ENCODE data around the gene DHX35. TPM values are rescaled to one million over a fixed set of nuclear protein-coding genes. Genes with fewer than 3 reads are reported as not detected.

The DHX35 gene
- total RNA-seq, 6 experiments from 2014 or later, result 3.2 to 7.5 (median 4.8) TPM

DNA sequence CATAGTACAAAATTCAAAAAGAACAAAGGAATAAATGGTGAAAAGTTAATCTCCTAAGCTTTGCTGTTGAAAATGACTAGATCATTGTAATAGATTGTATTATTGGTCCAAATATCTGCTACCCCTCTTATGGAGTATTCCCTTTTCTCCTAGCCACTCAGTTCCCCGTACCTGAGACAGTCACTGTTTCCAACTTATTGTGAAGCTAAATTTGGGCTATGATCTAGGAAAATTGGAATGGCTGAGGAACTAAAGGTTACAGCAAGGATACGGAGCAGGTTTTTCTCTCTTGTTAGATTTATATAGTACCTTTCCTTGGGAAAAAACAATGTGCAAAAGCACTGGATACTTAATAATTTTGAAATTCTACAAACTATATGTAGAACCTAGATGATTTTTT lies 17.3 kb downstream of the DHX35 start:
- H3K9me3 ChIP-seq, result no peaks in the 10 kb centered on the region

DNA sequence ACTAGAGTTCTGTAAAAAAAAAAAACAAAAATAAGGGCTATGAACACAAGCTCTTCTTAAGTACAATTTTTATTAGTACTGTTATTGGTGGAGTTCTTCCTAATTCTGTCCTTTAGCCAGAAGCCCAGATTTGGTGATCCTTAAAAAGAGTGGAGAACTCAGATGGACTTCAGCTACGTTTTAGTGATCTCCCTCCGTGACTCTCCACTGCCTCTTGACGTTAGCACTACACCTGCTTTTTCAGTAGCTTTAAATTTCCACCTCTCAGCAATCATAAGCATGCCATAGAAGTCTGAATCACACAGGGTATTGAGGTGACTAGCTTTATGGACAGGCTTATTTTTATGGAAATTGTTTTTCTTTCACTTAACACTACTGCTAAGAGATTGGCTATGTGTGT lies 17.7 kb downstream of the DHX35 start:
- DNase-seq (no peak), ATAC-seq (no peak)
- 81% methylated on average over 3 of the region's 3 CpGs for WGBS (ENCODE audit: insufficient coverage, low coverage, low lambda C conversion rate, missing lambda C conversion rate)
- Histone ChIP-seq H3K4me1 (peaks cover 0 to 6% (median under 1%) of the 10 kb centered on the region in 4 donors), H3K27ac (no peak overlapping the region), H3K4me3 (no peak overlapping the region), H3K36me3 (peaks cover 0 to 5% (median 2%) of the 10 kb centered on the region in 4 donors), H3K27me3 (no peaks in the 10 kb centered on the region), H3K9me3 (no peaks in the 10 kb centered on the region)
- intact Hi-C loops (cut with DNase I), result no loop called here
- no peak for TF ChIP-seq POLR2A (IDR thresholded peaks at IDR 0.05)
- TF ChIP-seq, protein P1, sequence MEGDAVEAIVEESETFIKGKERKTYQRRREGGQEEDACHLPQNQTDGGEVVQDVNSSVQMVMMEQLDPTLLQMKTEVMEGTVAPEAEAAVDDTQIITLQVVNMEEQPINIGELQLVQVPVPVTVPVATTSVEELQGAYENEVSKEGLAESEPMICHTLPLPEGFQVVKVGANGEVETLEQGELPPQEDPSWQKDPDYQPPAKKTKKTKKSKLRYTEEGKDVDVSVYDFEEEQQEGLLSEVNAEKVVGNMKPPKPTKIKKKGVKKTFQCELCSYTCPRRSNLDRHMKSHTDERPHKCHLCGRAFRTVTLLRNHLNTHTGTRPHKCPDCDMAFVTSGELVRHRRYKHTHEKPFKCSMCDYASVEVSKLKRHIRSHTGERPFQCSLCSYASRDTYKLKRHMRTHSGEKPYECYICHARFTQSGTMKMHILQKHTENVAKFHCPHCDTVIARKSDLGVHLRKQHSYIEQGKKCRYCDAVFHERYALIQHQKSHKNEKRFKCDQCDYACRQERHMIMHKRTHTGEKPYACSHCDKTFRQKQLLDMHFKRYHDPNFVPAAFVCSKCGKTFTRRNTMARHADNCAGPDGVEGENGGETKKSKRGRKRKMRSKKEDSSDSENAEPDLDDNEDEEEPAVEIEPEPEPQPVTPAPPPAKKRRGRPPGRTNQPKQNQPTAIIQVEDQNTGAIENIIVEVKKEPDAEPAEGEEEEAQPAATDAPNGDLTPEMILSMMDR (IDR thresholded peaks at IDR 0.05), result no peak

More for the DNA sequence above, 17.3 kb downstream of the DHX35 start:
- Histone ChIP-seq H3K27me3 (no peaks in the 10 kb centered on the region), H3K4me3 (no peak overlapping the region), H3K36me3 (peaks cover 0 to 5% (median 2%) of the 10 kb centered on the region in 4 donors), H3K4me1 (peaks cover 0 to 2% (median 0%) of the 10 kb centered on the region in 4 donors), H3K27ac (no peak overlapping the region)
- TF ChIP-seq, protein P1 (IDR thresholded peaks at IDR 0.05), result no peak
- TF ChIP-seq POLR2A (IDR thresholded peaks at IDR 0.05), result no peak
- no peak for DNase-seq
- ATAC-seq, result no peak
- intact Hi-C loops (cut with DNase I), result no loop called here
- 73% methylated on average over 2 of the region's 2 CpGs for WGBS (ENCODE audit: insufficient coverage, low coverage, low lambda C conversion rate, missing lambda C conversion rate)

DNA sequence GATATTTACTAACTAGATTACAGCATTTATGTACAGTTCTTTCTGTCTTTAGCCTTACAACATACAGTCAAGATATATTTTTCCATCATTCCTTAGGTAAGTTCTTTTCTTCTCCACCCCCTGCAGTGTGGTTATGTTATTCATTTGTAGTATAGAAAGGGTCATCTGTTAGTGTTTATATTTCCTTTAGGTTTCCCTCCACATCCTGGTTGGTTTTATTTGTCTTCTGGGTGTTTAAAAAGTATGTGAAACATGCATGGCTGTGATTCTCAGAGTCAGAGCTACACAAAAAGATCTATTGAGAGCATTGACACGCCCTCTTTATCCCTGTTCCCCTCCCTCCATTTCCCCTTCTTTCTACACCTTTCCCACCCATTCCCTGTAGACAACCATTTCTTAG lies 20.1 kb downstream of the DHX35 start:
- no peak overlapping the region for H3K27ac ChIP-seq

GRCh38 chr20:38985060-38985459 lies 22.9 kb downstream of the DHX35 start:
- Histone ChIP-seq H3K4me1 (peaks cover 0 to 21% (median 8%) of the 10 kb centered on the region in 4 donors), H3K27ac (peak overlapping the region in 1 of 3 donors; percentile 68), H3K36me3 (peaks cover 0 to 6% (median 3%) of the 10 kb centered on the region in 4 donors), H3K9me3 (no peaks in the 10 kb centered on the region), H3K27me3 (no peaks in the 10 kb centered on the region), H3K4me3 (no peak overlapping the region)
- intact Hi-C loops (cut with DNase I), result no loop called here
- WGBS (ENCODE audit: insufficient coverage, low coverage, low lambda C conversion rate, missing lambda C conversion rate), result 44% methylated on average over 4 of the region's 4 CpGs
- DNase-seq (no peak), ATAC-seq (peak in 1 of 4 donors; percentile 29)
- TF ChIP-seq POLR2A (IDR thresholded peaks at IDR 0.05), result no peak
- TF ChIP-seq, protein P1 (IDR thresholded peaks at IDR 0.05), result no peak

More for the DNA sequence above, 20.1 kb downstream of the DHX35 start:
- Histone ChIP-seq H3K27me3 (no peaks in the 10 kb centered on the region), H3K4me3 (no peak overlapping the region), H3K9me3 (no peaks in the 10 kb centered on the region), H3K4me1 (peaks cover 0 to 21% (median 8%) of the 10 kb centered on the region in 4 donors), H3K36me3 (peaks cover 0 to 5% (median 2%) of the 10 kb centered on the region in 4 donors)
- TF ChIP-seq, protein P1 (IDR thresholded peaks at IDR 0.05), result no peak
- no peak for TF ChIP-seq POLR2A (IDR thresholded peaks at IDR 0.05)
- WGBS (ENCODE audit: insufficient coverage, low coverage, low lambda C conversion rate, missing lambda C conversion rate), result 100% methylated on average over 1 of the region's 1 CpG
- ATAC-seq (no peak), DNase-seq (no peak)
- intact Hi-C loops (cut with DNase I), result no loop called here
